ENCODE measurements around the gene MCOLN3.
"Not testable (repeated sequence)": the region's sequence is repeated elsewhere in the genome, so short reads cannot be mapped to it uniquely, and the experiment has no call there.

Gene MCOLN3

DNA sequence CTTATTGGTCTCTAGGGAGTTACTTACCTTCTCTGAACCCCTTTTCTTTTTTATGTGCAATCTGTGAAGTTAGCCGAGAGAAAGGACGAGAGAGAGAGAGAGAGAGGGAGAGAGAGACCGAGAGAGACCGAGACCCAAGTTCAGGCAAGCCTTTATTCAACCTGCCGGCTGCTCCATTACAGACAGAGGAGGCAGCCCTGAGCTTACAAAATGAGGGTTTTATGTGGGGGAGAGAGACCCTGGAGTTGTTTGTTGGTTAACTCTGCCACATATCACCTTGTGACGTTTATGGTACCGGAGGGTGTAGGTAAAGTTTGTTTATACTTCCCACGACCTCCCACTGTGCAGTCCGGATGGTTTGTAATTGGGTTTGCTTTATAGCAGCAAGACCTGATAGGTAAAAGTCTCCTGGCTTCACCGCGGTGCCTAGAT is 1.5 kb upstream of the MCOLN3 start:
- DNase-seq (ENCODE audit: low read depth) = no peak

GRCh38 chr1:85047472-85048295 is 616 bp downstream of the MCOLN3 start:
- DNase-seq (ENCODE audit: low read depth) = no peak

GRCh38 chr1:85047144-85047471 is 1.2 kb downstream of the MCOLN3 start:
- DNase-seq (ENCODE audit: low read depth) = no peak

DNA sequence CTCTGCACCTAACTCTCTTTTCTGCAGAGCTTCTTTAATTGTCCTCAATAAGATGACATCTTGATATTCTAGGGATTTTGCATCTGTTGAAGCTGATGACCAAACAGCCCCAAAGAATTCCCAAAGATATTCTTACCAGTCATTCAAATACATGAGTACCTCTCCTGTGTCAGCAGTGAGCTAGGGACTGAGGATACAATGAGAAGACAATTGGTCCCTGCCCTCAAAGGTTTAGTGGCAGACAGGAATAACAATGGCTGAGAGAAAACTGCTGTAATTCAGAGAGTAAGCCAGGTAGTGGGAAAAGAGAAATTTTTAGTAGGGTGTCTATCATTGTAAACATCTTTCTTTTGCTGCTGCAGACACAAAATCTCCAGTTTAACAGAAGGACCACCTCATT is 5.9 kb downstream of the MCOLN3 start:
- no peak for DNase-seq (ENCODE audit: low read depth)

DNA sequence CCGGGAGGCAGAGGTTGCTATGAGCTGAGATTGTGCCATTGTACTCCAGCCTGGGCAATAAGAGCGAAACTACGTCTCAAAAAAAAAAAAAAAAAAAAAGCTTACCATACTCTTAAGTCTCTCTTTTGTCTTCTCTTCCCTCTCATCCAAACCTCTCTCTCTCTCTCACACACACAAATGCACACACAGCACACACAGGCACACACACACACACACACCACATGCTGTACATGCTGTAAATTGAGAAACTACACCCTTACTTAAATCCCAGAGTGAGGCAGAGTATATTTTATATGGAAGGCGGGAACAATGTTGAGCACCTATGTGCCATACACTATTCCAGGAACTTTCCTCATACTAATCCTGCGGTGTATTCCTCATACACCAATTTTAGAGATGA is 6.5 kb downstream of the MCOLN3 start:
- no peak for DNase-seq (ENCODE audit: low read depth)

DNA sequence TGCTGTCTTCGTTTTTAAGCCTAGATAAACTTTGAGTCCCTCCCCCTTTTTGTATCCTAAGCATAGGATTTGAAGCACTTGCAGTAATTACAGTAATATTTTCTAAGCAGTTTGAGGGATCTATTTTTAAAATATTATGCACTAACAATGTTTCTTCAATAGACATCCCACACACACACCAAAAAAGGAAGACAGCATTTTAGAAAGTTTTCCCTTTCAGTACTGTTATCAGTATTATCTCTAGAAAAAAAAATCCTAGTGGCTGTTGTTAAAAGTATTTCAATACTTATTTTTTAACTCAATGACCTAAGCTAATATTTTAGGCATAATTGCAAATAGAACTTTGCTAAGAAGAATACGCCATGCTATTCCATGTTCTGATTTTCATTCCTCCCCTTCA is 15.1 kb downstream of the MCOLN3 start:
- DNase-seq (ENCODE audit: low read depth) = no peak

DNA sequence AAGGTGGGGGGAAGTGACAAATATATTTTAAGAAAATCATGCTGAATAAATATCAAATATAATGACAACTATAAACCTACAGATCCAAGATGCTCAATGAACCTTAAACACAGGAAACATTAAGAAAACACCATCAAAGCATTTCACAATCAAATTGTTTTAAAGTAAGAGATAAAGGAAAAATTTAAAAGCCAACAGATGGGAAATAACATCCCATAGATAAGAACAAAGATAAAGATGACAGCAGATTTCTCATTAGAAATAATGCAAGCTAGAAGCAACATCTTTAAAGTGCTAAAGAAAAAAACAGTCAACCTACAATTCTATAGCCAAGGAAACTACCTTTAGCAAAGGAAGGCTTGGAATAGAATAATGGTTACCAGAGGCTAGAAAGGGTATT is 17.8 kb downstream of the MCOLN3 start:
- DNase-seq (ENCODE audit: low read depth) = no peak

- DNase-seq (ENCODE audit: low read depth) = no peak
Measured at GRCh38 chr1:85028151-85028550, 20.1 kb downstream of the MCOLN3 start.

DNA sequence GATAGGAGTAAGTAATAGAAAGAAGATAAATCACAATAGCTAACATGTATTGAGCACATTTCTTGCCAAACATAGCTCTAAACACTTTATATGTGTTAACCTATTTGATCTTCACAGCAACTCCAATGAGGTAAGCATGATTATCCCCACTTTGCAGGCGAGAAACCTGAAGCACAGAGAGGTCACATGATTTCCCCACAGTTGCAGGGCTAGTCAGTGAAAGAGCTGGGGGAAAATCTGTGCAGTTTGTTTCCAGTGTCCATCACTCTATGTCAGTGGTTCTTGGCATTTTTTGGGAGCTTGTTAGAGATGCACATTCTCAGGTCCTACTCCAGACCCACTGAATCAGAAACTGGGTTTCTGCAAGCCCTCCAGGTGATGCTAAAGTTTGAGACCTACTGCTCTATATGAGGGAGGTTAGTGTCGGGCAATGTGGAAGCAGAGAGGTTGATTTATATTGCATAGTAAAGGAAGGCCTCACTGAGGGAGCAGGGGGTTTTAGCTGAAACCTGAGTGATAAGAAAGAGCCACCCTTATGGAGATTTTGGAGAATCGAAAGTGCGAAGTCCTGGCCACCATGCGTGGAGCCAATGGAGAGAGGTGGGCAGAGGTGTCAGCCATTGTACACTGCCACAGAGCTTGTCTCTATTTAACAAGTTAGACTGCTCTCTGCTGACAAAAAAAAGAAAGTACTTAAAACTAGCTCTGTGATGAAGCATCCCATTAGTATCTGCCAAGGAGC is 20.9 kb downstream of the MCOLN3 start:
- no peak for DNase-seq (ENCODE audit: low read depth)

GRCh38 chr1:85025940-85026339 is 22.4 kb downstream of the MCOLN3 start:
- no peak for DNase-seq (ENCODE audit: low read depth)

- no peak for DNase-seq (ENCODE audit: low read depth)
Measured at GRCh38 chr1:85024736-85025135, 23.6 kb downstream of the MCOLN3 start.

- DNase-seq (ENCODE audit: low read depth) = no peak
Measured at GRCh38 chr1:85022700-85023099, 25.6 kb downstream of the MCOLN3 start.

- no peak for DNase-seq (ENCODE audit: low read depth)
Measured at GRCh38 chr1:85019994-85020393, 28.3 kb downstream of the MCOLN3 start.

GRCh38 chr1:85015826-85016225 is 32.5 kb downstream of the MCOLN3 start:
- DNase-seq (ENCODE audit: low read depth) = no peak

DNA sequence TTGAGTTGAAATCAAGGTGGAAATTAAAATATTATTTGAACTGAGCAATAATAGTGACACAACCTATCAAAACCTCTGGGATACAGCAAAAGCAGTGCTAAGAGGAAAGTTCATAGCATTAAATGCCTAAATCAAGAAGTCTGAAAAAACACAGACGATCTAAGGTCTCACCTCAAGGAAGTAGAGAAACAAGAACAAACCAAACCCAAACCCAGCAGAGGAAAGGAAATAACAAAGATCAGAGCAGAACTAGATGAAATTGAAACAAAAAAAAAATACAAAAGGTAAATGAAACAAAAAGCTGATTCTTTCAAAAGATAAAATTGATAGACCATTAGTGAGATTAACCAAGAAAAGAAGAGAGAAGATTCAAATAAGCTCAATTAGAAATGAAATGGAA is 42.7 kb downstream of the MCOLN3 start:
- DNase-seq (ENCODE audit: low read depth) = not testable (repeated sequence)

DNA sequence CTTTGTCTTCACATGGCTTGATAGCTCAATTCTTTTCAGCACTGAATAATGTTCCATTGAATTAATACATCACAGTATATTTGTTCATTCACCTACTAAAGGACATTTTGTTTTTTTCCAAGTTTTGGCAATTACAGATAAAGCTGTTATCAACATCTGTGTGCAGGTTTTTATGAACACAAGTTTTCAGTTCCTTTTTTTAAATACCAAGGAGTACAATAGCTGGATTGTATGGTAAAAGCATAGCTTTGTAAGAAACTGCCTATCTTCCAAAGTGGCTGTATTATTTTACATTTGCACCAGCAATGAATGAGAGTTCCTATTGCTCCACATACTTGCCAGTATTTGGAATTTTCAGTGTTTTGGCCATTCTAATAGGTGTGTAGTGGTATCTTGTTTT is 46.6 kb downstream of the MCOLN3 start:
- no peak for DNase-seq (ENCODE audit: low read depth)

GRCh38 chr1:84998642-84999280 is 49.5 kb downstream of the MCOLN3 start:
- DNase-seq (ENCODE audit: low read depth) = no peak

DNA sequence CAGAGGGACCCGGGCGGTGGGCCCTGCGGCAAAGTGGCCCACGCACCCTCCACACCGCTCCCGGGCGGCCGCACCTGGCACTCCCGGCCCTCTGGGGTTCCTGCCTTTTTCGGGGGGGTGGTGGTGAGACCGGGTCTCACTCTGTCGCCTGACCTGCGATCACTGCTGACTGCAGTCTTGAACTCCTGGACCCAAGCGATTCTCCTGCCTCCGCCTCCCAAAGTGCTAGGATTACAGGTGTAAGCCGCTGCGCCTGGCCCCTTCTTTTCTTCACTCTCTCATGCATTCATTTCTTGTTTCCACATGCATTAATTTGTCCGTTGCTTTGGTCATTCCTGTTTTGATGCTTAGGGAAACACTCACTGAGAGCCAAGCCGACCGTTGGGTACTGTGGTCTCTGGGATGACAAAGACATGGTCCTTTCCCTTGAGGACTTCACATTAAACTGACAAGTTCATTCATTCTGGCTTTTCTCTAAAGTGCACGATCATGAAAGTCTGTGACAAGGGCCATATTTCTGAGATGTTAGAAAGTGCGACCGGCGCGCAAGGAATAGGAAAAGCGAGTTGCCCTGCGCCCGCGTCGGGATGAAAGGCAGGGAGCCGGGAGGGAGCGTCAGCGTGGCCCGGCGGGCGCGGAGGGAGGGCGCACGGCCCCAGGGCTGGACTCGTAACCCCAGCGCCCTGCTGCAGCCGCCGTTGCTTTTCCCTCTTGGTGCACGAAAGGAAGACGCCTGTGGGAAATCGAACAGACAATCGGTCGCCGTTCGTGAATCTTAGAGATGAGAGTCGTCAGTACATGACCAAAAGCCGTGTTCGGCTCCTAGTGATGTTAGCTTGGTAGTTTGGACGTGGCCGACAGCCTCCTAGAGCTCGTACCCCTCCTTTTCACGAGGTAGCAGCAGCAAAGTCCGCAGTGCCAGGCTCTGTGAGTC is 50.4 kb downstream of the MCOLN3 start:
- DNase-seq (ENCODE audit: low read depth) = no peak

- DNase-seq (ENCODE audit: low read depth) = no peak
Measured at GRCh38 chr1:84996846-84997666, 51.2 kb downstream of the MCOLN3 start, which contains the start of gene MCOLN2. Gene MCOLN2 (minus strand): TSS chr1:84997113. CDS start chr1:84996872, 241 bp downstream.

- DNase-seq (ENCODE audit: low read depth) = no peak
Measured at GRCh38 chr1:84995484-84996334, 52.6 kb downstream of the MCOLN3 start.

All from non-pigmented ciliary epithelial cell (primary cell).